GM18907 (cell line): ENCODE results near the gene AFG3L2.
"Not testable (repeated sequence)": the region's sequence is repeated elsewhere in the genome, so short reads cannot be mapped to it uniquely, and the experiment has no call there.

Experiments used
- ATAC-seq: cut with Tn5 transposase; IDR thresholded peaks from one replicate; pipeline ENCODE4 v1.9.1; 2021; ENCODE audit warnings: mild to moderate bottlenecking, moderate library complexity; ENCODE audit not compliant: unreplicated experiment

Gene AFG3L2

GRCh38 chr18:12397793-12398192 is 20.8 kb upstream of the AFG3L2 start:
- ATAC-seq, result no peak

- no peak for ATAC-seq
Observed at GRCh38 chr18:12397254-12397653, 20.2 kb upstream of the AFG3L2 start.

GRCh38 chr18:12394428-12394827 is 17.4 kb upstream of the AFG3L2 start:
- ATAC-seq, result no peak

GRCh38 chr18:12393998-12394397 is 17.0 kb upstream of the AFG3L2 start:
- ATAC-seq, result no peak

GRCh38 chr18:12393510-12393909 is 16.5 kb upstream of the AFG3L2 start:
- ATAC-seq, result no peak

GRCh38 chr18:12391487-12392165 is 14.6 kb upstream of the AFG3L2 start:
- ATAC-seq, result peak; percentile 73

GRCh38 chr18:12388442-12388841 is 11.4 kb upstream of the AFG3L2 start:
- ATAC-seq, result no peak

- no peak for ATAC-seq
Observed at GRCh38 chr18:12384261-12384660, 7.2 kb upstream of the AFG3L2 start.

GRCh38 chr18:12383759-12384158 is 6.7 kb upstream of the AFG3L2 start:
- not testable (repeated sequence) for ATAC-seq

- not testable (repeated sequence) for ATAC-seq
Observed at GRCh38 chr18:12382221-12382814, 5.3 kb upstream of the AFG3L2 start.

- not testable (repeated sequence) for ATAC-seq
Observed at GRCh38 chr18:12378198-12378558, 1.2 kb upstream of the AFG3L2 start.

- peak; percentile 71 for ATAC-seq
Observed at GRCh38 chr18:12377556-12378197, 650 bp upstream of the AFG3L2 start.

GRCh38 chr18:12376034-12376753 is 833 bp downstream of the AFG3L2 start:
- peak; percentile 0 for ATAC-seq

GRCh38 chr18:12374401-12374800 is 2.6 kb downstream of the AFG3L2 start:
- ATAC-seq, result no peak

GRCh38 chr18:12373771-12374116 is 3.3 kb downstream of the AFG3L2 start:
- ATAC-seq, result no peak

- no peak for ATAC-seq
Observed at GRCh38 chr18:12373116-12373770, 3.8 kb downstream of the AFG3L2 start.

- no peak for ATAC-seq
Observed at GRCh38 chr18:12372406-12372805, 4.6 kb downstream of the AFG3L2 start.

- no peak for ATAC-seq
Observed at GRCh38 chr18:12371590-12371989, 5.4 kb downstream of the AFG3L2 start.

GRCh38 chr18:12369211-12369610 is 7.8 kb downstream of the AFG3L2 start:
- no peak for ATAC-seq

- no peak for ATAC-seq
Observed at GRCh38 chr18:12366784-12367183, 10.2 kb downstream of the AFG3L2 start.

GRCh38 chr18:12366379-12366778 is 10.6 kb downstream of the AFG3L2 start:
- ATAC-seq, result no peak
